ENCODE measurements around the gene ALDH4A1.

The ALDH4A1 gene

DNA sequence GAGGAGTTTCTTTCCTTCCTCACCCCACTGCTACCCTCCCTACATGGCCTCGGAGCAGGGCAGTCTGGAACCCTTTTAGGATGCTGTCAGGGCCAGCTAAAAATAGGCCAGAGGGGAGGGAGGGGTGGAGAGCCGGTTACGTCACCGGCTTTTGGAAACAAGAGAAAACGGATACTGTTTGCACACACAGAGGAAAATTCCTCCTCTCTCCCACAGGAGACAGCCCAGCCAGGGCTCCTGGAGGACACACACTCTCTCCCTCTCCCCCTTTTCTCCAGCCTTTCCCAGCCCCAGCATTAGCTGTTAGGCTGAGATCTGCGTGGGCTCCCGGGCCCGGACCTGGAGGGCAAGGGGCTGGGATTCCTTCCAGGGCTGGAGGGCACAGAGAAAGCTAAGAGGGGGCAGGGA, 20.0 kb upstream of the ALDH4A1 start:
- no peak for DNase-seq

DNA sequence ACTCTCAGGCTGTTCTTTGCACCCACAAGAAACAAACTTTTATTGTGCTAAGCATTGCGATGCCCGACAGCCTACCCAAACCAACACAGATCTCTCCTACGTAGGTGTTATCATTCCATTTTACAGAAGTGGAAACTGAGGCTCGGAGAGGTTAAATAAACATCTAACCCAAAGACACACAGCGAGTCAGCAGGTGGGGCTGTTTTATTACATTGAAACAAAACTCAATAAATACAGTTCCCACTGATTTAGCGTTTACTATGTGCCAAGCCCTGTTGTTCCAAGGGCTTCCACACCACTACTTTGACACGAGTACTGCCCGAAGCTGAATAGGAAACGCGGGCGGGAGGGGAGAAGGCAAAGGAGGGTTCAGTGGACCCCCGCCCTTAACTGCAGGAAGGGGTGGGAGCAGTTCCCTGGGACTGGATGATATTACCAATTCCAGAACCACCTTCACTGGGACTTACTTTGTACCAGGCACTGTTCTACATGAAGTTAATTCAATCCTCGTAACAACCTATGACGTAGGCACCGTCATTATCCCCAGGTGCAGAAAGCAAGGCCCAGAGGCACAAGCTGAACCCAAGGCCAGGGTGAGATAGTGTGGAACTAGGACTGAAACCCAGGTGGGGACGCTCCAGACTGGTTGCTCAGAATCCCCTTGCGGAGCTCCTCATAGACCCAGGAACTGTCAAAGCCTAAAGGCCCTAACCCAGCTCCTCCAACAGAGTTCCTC, 19.3 kb upstream of the ALDH4A1 start:
- no peak for DNase-seq

DNA sequence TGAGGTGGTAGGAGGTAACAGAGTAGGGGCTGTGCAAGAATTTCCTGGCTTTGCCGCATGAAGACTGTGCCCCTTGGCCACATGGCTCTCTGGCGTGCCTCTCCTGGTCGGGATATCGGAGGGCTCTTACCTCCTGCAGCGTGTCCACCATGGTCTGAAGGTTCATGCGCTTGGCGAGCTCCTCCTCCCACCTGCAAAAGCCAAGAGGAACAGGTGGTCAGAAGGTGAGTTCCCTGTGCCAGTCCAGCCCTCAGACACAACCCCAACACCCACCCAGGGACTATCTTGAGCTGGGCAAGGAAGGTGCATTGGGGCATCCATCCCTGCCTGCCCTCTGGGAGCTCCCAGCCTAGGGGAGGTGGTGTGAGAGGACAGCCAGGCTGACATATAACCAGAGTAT, 18.6 kb upstream of the ALDH4A1 start:
- DNase-seq: no peak

DNA sequence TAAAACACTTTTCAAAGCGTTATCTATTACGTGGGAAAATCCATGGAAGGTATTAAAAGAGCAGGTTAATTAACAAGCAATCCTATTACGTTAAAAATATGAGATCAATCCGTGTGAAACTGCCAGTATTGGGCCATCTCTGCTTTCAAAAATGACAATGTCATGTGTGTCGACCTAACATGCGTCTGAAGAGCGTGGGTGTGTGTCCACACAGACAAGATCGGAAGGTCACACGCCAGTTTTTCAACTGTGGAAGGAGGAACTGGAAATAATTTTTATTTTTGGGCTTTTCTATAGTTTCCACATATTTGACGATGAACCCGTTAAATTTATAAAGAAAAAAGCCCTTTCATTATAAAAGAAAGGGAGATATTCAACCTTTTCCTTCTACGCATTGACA, 17.6 kb upstream of the ALDH4A1 start:
- DNase-seq: no peak

DNA sequence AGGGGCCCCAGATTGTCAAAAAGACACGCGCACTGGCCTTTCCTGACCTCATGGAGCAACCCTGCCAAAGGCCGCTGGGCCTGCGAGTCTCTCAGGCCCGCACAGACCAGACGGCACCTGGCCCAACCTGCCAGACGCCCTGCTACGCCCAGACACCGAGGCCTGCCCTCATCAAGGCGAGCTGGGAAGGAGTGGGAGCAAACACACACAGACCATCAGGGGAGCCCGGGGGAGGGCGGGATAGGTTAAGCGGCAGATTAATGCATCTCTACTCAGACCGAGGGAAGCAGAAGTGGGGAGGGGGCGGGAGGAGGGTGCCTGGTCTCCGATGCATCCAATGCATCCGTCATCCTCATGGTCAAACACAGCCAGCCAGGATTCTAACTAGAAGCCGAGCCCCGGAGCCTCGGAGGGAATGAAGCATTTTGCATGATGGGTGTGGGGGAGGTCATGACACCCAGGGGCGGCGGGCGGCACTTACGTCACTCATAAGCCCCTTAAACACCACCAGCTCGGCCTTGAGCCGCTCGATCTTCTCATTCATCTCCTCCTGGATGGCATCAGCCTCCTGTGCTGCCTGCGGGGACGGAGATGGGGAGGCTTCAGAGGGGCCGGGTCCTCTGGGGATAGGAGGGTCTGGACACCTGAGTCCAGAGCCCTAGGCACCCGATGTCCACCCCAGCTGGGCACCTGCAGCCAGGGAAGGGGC, 17.0 kb upstream of the ALDH4A1 start:
- no peak for DNase-seq

DNA sequence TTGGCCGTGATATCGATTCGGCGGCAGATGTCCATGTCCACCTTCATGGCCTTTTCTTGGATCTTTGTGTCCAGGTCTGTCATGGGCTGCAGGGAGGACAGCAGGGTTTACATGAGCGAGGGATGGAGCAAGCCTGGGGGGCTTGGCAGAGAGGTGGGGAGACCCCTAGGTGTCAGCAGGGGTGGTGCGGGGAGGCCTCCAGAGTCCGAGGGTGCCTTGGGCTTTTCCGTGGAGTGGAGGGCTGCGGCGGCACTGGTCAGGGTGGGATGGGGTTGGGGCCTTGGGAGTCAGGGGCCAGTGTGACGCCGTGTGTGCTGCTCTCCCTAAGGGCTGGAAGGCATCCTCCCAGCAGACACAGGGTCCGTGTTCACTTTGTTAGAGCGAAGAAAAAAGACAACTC, 16.1 kb upstream of the ALDH4A1 start:
- DNase-seq: no peak

DNA sequence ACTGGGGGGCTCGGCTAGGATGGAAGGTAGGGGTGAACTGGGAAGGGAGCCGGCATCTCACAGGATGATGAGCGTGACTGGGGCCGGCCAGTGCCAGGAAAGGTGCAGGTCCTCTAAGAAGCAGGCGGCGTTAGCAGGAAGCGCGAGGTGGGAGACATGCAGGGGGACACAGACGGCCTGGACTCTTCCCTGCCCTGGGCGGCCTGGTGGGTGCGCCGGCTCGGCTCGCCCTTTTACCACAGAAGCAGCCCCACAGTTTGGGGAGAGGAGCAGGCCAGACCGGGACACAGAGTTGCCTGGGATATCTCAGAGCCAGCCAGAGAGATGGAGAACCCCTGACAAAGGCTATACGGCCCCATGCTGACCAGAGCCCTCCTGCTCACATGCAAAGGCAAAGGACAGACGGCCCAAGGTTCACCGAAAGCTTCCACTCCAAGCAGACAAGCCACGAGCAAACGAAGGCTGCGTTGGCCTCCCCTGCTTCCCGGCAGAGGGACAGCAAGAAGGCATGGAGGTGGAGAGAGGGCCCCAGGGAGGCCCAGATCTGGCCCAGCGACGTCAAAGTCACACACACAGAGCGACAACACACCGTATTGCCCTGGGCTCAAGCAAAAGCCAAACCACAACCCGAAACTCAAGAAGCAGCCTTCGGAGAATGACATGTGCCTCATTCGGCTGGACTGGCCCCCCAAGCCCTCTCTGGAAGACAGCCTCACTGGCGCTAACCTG, 14.9 kb upstream of the ALDH4A1 start:
- DNase-seq: no peak

DNA sequence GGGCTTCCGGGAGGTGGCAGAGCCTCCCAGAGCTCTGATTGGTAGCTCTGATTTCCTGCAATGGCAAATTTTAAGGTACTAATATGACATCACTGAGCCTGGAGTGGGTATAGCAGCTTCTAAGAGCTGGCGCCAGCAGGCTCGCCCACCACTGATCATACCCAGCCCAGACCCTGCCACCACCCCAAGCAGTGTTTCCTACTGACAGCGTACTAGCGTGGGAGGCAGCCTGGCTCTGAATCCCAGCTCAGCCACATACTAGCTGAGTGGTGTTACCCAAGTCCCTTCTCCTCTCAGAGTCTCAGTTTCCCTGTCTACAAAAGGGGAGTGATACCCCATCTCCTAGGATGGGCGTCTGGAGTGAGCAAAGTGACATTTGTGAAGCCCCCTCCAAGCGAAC, 13.0 kb upstream of the ALDH4A1 start:
- DNase-seq: no peak

DNA sequence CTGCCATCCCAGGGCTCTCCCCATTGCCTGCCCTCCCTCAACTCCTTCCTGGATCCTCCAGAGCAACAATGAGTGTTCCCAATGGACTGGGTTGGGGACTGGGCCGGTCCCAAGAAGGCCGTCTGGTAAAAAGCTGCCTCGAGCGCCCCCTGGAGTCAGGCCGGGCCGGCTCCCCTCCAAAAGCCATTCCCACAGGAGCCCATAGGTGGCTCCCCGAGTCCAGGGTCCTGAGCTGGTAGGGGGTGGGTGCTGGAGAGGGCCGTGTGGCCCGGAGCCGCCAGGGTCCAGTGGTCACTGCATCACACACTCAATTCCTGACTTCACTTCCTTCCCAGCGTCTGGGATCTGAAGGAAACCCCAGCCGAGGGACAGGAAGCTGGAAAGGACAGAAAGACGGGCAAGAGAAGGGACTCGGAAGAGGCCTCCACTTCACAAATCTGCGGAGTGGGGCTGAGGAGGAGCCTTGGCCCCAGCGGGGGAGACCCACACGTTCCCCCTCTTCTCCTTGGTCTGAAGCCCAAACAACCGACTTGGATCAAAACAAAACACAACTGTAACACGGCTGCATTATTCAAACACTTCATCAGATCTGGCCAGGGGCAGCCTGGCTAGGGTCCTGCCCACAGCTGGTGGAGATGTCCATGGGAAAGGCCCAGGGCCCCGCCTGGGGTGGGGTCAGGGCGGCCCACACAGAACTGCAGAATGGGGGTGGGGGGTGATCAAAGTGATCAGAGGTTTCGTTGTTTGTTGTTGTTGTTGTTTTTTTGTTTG, 10.9 kb upstream of the ALDH4A1 start:
- DNase-seq: peak; percentile 59

DNA sequence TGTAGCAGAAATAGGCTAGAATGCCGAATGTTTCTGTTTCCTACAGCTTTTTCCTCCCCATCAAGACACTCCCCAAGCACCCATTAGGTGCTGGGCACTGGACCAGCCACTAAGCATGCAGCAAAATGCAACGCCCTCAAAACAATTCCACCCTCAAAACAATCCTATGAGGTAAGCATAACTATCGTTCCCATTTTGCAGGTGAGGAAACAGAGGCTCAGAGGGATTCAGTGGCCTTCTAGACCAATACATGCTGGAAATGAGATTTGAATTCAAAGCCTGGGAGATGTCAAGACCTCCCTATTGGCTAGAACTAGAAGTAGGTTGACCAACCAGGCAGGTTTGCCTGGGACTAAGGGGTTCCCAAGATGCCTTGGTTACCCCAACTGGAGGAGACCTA, 10.2 kb upstream of the ALDH4A1 start:
- DNase-seq: no peak

DNA sequence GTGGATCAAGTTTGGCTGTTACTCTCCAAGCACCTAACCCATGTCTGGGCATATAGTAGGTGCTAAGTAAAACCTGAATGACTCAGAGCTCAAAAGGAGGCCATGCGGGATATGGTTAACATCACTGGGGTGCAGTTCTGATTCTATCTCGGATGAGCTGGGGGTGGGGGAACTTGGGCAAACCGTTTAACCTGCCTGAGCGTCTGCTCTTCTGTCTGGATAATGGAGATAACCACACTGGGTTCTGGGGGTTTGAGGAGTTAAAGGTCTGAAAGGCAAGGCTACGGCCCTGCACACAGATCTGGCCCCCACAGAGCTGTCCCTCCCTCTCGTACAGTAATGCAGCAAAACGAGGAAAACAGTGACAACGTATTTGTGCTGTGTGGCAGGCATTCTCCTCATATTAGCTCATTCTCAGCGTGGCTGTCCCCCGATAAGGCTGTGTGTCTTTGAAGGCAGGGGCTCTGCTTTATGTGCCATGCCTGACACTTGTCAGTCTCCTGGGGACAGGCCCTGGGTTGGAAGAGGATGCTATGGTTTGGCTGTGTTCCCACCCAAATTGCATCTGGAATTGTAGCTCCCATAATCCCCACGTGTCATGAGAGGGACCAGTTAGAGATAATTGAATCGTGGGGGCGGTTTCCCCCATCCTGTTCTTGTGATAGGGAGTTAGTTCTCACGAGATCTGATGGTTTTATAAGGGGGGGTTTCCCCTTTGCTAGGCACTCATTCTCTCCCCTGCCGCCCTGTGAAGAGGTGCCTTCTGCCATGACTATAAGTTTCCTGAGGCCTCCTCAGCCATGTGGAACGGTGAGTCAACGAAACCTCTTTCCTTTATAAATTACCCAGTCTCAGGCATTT, 6.8 kb upstream of the ALDH4A1 start:
- DNase-seq: no peak

DNA sequence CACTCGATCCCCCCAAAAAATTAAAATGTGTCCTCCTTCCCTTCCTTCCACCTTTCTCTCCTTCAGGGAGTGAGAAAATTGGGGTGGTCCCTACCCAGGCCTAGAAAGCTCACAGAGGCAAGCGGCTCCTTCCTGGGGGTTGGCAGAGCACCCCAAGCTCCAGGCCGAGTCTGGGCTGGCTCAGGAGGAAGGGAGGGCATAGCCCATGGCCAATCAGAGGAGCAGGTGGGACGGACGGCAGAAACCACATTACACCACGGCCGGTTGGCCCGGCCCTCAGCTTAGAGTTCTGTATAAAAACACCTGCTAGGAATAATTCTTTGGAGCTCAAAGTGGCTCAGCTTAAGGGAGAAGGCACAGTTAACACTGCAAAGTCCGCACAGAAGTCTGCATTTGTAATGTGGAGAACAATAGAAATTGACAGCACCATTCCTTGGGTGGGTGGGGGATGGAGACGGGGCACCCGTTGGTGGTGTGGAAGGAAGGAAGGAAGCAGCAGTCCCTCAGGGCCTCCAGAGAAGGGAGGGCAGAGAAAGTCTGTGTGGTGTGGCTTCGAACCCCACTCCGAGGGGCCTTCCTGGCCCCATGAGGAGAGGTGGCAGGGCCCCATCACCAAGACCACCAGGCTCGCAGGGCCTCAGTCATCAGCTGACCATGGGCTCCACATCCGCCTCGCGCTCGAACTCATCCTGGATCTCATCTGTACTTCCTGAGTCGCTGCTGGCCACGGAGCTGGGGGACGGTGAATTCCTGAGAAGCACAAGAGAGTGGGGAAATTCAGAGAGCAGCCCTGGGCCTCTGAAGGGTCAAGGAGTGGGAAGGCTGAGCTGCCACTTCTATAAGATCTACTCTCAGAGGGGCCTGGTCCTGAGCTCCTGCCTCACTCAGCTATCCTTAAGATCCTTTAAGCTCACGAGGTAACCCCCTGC, 5.8 kb upstream of the ALDH4A1 start:
- DNase-seq: no peak

DNA sequence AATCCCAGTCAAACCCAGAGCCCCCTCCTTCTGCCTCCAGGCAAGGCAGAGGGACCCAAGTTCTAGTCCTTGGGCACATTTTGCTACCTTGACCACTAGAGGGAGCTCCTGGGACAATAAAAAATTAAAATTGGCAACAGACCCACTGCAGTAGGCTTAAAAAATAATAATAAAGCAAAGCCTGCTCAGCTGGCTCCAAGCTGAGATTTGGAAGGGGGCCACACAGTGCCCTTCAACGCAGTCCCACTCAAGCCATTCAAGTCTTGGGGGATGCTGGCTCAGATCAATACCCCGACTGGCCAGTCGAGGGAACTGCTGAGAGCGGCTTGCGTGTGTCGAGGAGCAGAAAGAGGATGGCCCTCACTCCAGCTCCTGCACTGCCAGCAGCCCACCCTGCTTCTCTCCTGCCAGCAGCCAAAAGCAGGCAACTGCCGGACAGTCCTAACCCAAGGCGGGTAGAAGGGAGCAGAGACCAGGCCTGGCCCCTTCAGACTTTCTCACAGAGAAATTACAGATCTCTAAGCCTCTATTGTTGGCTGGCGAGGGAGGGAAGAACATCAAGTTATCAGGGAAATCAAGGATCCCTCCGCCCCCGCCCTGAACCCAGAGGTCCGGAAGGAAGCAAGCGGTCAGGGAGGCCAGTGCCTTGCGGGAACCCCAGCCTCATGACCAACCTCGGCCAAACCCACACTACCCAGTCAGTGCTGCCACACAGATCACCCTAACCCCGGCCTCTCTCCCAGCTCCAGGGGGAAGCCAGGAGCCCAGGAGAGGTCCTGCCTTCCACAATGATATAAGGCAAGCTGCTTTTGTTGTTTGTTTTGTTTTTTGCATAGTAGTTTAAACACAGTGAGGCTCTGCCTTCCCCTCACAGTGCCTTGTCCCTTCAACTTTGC, 4.9 kb upstream of the ALDH4A1 start:
- DNase-seq: peak; percentile 66

DNA sequence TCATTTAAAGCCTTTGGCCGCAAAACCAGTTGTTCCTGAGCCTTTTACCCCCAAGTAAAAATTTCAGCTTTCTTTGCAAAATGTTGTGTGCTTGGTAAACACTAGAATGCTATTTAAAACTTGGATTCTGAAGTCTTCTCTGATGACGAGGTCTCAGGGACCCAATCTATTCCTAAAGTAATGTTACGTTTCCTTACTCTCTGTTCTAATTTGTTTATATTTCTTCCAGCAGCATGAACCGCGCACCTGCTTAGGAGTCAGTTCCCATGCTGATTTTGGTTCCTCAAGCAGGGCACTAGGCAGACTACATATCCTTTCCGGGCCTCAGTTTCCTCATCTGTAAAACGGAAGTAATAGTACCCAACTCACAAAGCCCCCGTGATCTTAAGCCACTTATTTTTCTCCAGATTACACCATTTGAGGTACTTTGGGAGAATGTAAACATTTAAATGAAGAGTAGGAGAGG, 969 bp upstream of the ALDH4A1 start:
- no peak for DNase-seq

DNA sequence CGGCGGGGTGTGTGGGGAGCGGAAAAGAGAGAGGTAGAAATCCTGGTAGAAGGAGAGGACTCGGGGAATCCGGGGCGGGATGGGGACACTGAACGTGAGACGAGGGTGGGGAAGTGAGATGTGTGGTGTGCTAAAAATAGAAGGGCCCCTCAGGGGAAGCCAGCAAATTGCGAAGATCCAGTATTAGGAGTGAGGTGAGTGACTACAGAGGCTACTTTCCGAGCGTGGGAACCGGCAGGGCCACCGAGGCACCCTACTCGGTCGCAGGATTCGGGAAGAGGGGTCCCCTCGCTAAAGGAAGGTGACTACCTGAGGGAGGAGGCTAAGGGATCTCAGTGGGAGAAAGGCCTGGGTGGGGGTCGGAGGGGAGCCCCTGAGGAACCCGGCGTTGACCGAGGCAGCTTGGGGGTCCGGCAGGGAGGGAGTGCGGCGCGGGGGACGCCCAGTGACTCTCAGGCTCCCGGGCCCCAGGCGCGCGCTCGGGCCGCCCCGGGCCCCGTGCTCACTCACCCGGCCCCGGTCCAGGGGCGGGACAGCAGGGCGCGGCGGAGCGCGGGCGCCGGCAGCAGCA, 318 bp downstream of the ALDH4A1 start:
- DNase-seq: no peak

DNA sequence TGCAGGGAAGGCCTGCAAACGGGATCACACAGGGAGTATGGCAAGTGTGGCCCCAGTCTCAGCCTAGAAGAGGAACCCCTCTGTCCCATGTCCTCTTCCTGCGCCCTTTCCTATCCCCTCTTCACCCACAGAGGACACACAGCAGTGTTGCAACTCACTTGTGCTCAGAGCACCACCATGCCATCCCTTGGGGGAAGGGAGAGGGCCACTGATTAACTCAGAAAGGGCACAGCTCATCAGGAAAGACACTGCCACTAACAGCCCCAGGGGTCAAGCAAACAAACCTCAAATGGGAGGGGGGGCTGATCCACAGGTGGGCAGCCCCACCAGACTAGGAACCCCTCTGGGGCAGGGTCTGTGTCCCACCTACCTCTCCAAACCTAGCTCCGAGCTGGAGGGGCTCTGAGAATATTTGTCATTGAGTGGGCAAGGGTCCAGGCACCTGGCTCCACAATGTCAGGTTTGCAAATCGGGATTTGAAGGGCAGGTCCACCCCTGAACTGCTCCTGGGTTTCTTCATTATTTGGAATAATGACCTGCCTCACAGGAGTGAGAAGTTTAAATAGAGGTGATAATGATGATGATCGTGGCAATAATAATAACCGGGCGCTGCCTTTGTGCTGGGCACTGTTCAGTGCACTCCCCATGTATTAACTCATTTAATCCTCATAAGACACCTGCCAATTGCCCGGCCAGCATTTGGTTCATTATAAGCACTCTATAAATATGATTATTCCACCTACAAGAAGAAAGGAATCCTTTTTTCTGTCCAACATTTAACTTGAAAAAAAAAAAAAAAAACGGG, 1.0 kb downstream of the ALDH4A1 start:
- DNase-seq: no peak

DNA sequence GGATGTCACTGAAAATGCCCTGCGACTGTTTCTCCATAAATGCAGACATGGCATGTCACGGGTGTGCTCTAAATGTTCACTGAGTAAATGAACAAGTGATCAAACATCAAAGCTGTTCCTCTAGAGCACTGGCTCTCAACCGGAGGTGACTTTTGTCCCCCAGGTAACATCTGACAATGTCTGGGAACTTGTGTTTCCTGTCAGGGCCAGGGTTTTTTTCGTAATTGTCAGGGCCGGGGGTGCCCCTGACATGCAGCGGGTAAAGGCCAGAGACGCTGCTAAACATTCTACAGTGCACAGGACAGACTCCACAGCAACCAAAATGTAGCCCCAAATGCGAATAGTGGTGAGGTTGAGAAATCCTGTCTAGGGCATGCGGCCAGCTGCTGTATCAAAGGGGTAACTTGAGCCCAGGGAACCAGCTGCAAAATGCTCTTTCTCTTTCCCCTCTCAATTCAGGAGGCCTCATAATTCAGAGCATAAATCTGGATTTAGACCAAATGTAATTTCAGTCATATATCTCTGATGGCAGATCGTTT, 2.0 kb downstream of the ALDH4A1 start:
- DNase-seq: no peak

DNA sequence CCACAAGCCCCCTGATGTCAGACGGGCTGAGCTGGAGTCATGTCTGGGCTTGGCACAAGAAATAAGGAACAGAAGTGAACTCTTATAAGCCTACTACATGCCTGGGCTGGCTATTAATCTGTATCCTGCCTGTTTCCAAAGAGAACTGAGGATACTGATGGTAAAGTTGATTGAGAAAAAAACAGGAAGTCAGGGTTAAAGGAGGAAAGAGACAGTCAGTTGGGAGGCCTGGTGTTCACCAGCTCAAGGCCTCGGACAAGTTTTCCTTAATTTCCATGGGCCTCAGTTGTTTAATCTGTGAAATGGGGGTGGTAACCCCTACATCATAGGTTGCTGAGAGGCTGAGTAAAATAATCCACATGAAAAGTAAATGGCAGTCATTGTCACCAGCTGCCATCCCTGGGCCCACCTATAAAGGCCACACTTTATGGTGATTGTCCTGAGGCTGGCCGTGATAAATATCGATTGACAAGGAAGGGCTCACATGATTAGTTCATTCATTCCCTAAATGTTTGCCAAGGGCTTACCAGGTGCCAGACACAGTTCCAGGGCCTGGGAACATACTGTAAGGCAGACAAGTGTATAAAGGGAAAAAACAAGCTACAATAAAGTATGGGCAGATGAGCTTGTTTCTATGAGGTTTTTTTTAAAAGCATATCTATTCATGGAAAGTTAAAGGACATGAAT, 2.8 kb downstream of the ALDH4A1 start:
- no peak for DNase-seq
